NCI-H2081 treated with DMSO at 0.1 percent for 48 hours (cell line): ENCODE data around the gene JMY.

Experiments used
- DNase-seq: peaks from one replicate; lab custom pipeline; 2025; lab: John Stamatoyannopoulos, UW

The JMY gene

GRCh38 chr5:79297661-79298060 is 61.7 kb downstream of the JMY start:
- DNase-seq = no peak

GRCh38 chr5:79301046-79301712 is 65.2 kb downstream of the JMY start:
- DNase-seq = no peak

- DNase-seq = no peak
These were observed 66.5 kb downstream of the JMY start for GRCh38 chr5:79302454-79302853.

GRCh38 chr5:79305706-79306105 is 69.8 kb downstream of the JMY start:
- DNase-seq = no peak

GRCh38 chr5:79318935-79319614 is 83.1 kb downstream of the JMY start:
- DNase-seq = no peak

DNA sequence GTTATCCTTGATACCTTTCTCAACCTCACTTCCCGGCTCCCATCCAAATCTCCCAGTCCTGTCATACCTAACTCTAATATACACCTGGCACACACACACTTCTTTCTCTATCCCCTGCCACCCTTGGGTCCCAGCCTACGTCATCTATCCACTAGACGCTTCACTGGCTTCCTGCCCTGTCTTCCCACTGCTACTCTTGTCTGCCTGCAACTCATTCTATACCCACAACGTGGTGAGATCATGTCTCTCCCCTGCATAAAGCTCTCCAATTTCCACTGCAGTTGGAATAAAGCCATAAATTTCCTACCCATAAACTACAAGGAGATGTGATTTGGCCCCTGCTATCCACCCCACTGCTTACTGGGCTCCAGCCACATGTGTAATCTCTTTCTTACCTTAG is 93.5 kb downstream of the JMY start:
- no peak for DNase-seq

- DNase-seq = no peak
These were observed 94.1 kb downstream of the JMY start for GRCh38 chr5:79330071-79330470.

GRCh38 chr5:79333852-79334557 is 98.1 kb downstream of the JMY start:
- DNase-seq = no peak

DNA sequence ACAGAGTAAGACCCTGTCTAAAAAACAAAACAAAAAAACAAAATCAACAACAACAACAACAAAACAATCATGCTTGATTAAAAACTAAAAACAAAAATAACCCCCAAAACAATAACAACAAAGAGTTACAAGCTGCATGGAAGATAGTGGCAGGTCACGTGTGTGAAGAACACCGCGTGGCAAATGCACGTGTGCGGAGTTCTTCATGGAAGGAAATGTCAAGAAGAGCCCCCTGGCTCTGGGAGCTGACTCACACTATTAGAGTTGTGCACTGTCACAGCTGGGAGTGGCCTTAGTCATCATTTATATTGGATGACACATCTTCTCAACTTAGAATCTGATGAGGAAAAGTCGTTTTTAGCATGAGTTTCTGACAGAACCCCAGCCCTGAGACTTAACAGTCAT is 110.5 kb downstream of the JMY start:
- DNase-seq = no peak

DNA sequence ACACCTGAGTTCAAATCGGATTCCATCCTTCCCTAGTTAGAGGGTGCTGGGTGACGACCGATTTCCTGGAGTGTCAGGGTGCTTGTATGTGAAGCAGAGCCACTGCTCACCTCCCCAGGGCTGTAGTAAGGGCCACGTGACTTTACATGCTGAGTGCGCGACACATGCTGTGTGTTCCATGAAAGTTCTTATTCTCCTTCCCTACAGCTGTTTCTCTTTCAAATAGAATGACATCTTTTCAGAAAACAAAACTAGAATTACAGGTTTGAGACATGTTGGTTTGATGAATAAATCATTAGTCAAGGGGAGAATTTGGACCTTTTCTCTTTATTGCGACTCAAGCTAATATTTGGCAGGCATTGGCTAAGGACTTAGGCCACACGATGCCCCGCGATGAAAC is 113.1 kb downstream of the JMY start:
- DNase-seq = no peak

DNA sequence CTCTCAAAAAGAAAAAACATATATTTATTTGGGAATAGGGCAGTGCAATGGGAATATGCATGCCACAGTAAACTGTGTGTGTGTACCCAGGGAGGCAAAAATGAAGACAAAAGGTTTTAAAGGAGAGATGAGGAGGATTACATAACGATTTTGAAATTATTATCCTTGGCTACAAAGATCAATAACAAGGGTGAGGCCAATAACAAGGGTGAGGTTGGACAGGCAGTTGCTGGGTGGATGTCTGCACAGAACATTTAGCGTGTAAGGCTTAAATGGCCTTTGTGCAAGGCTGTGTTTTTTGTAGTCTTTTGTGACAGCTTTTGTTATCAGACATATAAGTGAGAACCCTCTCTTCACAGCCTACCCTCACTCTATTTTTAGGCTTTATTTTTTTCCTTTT is 114.0 kb downstream of the JMY start:
- no peak for DNase-seq

GRCh38 chr5:79357398-79357797 is 121.5 kb downstream of the JMY start:
- no peak for DNase-seq
